ENCODE data around the gene RCAN2. TPM values are rescaled to one million over a fixed set of nuclear protein-coding genes. Genes with fewer than 3 reads are reported as not detected.
A peak's percentile ranks its signal among the peaks of the same experiment; 100 is the strongest.

RCAN2 gene
- total RNA-seq, 1 donor from 2014 or later = 1.9 TPM

GRCh38 chr6:46491628-46492547 lies 639 bp upstream of the RCAN2 start:
- no peak for DNase-seq

- no peak for DNase-seq
Measured at GRCh38 chr6:46490425-46491200, 636 bp downstream of the RCAN2 start.

GRCh38 chr6:46486181-46486580 lies 5.1 kb downstream of the RCAN2 start:
- DNase-seq = no peak

- no peak for DNase-seq
Measured at GRCh38 chr6:46484081-46484820, 7.0 kb downstream of the RCAN2 start.

GRCh38 chr6:46476301-46476700 lies 14.9 kb downstream of the RCAN2 start:
- DNase-seq = no peak

GRCh38 chr6:46473881-46474280 lies 17.4 kb downstream of the RCAN2 start:
- DNase-seq = no peak

GRCh38 chr6:46472243-46472642 lies 19.0 kb downstream of the RCAN2 start:
- no peak for DNase-seq

GRCh38 chr6:46469021-46469420 lies 22.2 kb downstream of the RCAN2 start:
- DNase-seq = no peak

GRCh38 chr6:46468403-46469010 lies 22.7 kb downstream of the RCAN2 start:
- peak; percentile 75 for DNase-seq

- no peak for DNase-seq
Measured at GRCh38 chr6:46466570-46466969, 24.7 kb downstream of the RCAN2 start.

GRCh38 chr6:46465294-46466165 lies 25.7 kb downstream of the RCAN2 start:
- no peak for DNase-seq

- no peak for DNase-seq
Measured at GRCh38 chr6:46456297-46456696, 35.0 kb downstream of the RCAN2 start.

- DNase-seq = no peak
Measured at GRCh38 chr6:46454691-46455090, 36.6 kb downstream of the RCAN2 start.

- peak; percentile 29 for DNase-seq
Measured at GRCh38 chr6:46453741-46454316, 37.4 kb downstream of the RCAN2 start.

GRCh38 chr6:46453216-46453615 lies 38.0 kb downstream of the RCAN2 start:
- peak; percentile 88 for DNase-seq

- no peak for DNase-seq
Measured at GRCh38 chr6:46452312-46452917, 38.8 kb downstream of the RCAN2 start.

GRCh38 chr6:46451343-46451742 lies 39.9 kb downstream of the RCAN2 start:
- no peak for DNase-seq

- no peak for DNase-seq
Measured at GRCh38 chr6:46444772-46445454, 46.3 kb downstream of the RCAN2 start.

GRCh38 chr6:46443623-46444022 lies 47.6 kb downstream of the RCAN2 start:
- DNase-seq = no peak

- no peak for DNase-seq
Measured at GRCh38 chr6:46440641-46441040, 50.6 kb downstream of the RCAN2 start.

All from skin of body (tissue), 2 donors.